ENCODE measurements around the gene ACAP3.

GRCh38 chr1:1313500-1314236 is 5.9 kb upstream of the ACAP3 start:
- TF ChIP-seq CTCF (IDR thresholded peaks at IDR 0.05; ENCODE audit: low read depth, low read length, missing input control) = no peak
- TF ChIP-seq ATF3 (IDR thresholded peaks at IDR 0.05) = no peak
- TF ChIP-seq MAX (IDR thresholded peaks at IDR 0.05) = no peak
- no peak for TF ChIP-seq YY1 (IDR thresholded peaks at IDR 0.05)
- no peak for TF ChIP-seq ZBTB33 (IDR thresholded peaks at IDR 0.05)

Measured in liver (tissue), 3 donors.